RPMI8226 (cell line): ENCODE results near the gene GUK1.
A peak's percentile ranks its signal among the peaks of the same experiment; 100 is the strongest.

Experiments used
- DNase-seq: peaks from one replicate; pipeline ENCODE4 v3.0.0-alpha.2; 2015

The GUK1 gene

DNA sequence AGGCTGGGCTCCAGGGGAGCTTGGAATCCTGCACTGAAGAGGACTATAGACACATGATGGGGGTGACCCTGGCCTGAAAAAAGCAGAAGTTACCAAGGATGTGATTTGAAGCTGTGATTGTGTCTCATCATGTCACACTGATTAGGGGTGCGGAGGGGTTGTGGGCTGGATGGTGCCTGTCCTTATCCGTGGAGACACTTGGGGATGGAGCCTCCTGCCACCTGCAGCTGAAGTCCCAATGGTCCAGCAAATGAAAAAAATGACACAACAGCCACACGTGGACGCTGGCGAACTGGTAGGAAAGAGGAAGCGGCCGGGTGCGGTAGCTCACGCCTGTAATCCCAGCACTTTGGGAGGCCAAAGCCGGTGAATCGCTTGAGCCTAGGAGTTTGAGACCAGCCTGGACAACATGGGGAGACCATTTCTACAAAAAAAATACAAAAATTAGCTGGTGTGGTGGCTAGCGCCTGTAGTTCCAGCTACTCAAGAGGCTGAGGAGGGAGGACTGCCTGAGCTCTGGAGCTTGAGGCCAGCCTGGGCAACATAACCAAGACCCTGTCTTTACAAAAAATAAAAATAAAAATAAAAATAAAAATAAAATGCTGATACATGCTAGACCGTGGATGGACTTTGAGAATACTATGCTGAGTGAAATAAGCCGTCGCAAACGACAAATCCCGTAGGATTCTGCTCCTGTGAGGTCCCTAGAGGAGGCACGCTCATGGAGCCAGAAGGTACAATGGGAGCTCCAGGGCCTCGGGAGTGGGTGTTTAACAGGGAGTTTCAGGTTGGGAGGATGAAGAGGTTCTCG is 24.7 kb downstream of the GUK1 start:
- DNase-seq, result no peak

GRCh38 chr1:228165372-228166169 is 25.5 kb downstream of the GUK1 start, which contains the start of gene IBA57:
Gene IBA57 (plus strand): TSS chr1:228165804. CDS start chr1:228165817, 13 bp downstream.
- DNase-seq, result peak; percentile 100

- peak; percentile 82 for DNase-seq
Measured at GRCh38 chr1:228166170-228166936, 26.3 kb downstream of the GUK1 start.

DNA sequence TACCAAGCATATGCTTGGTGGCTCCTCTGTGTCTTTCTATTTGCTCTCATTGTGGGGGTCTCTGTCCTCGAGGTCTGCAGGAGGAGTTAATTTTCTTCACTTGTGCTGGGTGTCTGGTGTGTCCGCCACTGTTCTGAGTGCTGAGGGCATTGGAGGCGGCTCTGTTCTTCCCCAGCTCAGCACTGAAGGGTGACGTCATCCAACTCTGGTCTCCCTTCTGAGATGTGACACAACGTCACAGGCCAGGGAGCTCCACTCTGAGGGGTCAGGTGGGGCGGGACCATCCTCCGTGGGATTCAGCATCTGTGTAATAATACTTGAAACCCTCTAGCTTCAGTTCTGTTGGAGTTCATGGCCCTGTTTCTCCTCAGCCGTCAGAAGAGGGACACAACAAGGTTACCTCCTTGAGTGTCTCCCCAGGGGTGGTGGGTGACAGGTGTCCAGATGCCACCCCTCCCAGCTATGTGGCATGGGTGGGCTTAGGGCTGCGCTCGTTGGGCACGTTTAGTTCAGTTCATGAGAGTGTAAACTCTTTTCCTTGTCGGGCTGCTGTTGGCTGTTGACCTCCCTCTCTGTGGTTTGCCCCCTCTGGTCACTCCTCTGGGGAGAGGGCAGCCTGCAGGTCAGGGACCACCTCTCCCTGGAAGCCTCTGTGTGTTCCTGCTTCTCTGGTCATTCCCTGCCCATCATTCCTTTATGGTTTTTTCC is 28.6 kb downstream of the GUK1 start:
- DNase-seq, result no peak

DNA sequence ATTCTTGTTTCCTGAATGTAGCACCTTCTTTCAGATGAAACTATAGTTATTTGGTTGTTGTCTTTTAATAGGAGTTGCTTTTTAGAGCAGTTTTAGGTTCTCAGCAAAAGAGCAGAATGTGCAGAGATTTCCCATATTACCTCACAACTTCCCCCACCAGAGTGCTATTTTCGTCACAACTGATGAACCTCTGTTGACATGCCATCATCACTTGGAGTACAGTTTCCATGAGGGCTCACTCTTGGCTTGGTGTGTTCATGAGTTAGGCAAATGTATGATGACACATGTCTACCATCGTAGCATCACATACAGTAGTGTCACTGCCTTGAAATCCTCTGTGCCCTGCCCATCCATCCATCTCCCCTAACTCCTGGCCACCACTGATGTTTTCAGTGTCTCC is 29.3 kb downstream of the GUK1 start:
- no peak for DNase-seq

DNA sequence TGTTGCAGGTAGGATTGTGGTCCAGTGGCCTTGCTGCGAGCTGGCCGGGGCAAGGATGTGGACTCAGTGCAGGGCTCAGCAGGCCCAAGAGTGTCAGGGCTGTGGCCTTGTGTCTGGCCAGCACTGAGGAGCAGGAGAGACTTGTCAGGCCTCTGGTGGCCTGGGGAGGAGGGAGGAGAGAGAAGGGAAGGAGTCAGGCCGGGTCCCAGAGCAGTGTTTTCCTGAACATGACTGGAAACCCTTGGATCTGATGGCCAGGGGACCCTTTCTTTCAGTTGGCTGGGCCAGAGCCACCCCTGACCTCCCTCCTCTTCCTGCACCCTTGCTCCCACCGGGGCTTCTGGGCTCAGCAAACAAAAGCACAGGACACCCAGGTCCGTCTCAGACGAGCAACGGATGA is 30.6 kb downstream of the GUK1 start:
- no peak for DNase-seq

GRCh38 chr1:228171221-228171891 is 31.3 kb downstream of the GUK1 start:
- DNase-seq, result no peak

GRCh38 chr1:228172591-228173527 is 32.8 kb downstream of the GUK1 start:
- no peak for DNase-seq

- peak; percentile 37 for DNase-seq
Measured at GRCh38 chr1:228173528-228174481, 33.7 kb downstream of the GUK1 start.

- peak; percentile 39 for DNase-seq
Measured at GRCh38 chr1:228174482-228175315, 34.6 kb downstream of the GUK1 start.

- DNase-seq, result no peak
Measured at GRCh38 chr1:228175316-228176023, 35.4 kb downstream of the GUK1 start.

DNA sequence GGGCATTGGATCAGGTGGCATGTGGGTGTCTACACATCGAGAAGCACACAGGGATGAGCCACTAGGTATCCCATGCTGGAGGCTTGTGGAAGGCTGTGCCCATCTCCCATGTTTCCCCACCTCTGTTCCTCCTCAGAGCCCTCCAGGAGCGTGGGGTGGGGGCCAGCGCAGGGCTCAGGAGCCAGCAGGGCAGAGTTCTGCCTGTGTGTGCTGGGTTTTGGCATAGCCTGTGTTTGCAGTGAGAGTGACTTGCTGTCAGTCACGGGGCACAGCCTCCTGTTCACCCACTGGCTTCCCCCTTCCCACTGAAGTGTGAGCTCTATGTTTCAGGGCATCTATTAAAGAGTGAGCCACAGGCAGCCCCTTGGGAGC is 35.9 kb downstream of the GUK1 start:
- DNase-seq, result no peak

GRCh38 chr1:228176461-228177182 is 36.5 kb downstream of the GUK1 start:
- DNase-seq, result no peak

GRCh38 chr1:228177183-228177475 is 37.0 kb downstream of the GUK1 start:
- no peak for DNase-seq

DNA sequence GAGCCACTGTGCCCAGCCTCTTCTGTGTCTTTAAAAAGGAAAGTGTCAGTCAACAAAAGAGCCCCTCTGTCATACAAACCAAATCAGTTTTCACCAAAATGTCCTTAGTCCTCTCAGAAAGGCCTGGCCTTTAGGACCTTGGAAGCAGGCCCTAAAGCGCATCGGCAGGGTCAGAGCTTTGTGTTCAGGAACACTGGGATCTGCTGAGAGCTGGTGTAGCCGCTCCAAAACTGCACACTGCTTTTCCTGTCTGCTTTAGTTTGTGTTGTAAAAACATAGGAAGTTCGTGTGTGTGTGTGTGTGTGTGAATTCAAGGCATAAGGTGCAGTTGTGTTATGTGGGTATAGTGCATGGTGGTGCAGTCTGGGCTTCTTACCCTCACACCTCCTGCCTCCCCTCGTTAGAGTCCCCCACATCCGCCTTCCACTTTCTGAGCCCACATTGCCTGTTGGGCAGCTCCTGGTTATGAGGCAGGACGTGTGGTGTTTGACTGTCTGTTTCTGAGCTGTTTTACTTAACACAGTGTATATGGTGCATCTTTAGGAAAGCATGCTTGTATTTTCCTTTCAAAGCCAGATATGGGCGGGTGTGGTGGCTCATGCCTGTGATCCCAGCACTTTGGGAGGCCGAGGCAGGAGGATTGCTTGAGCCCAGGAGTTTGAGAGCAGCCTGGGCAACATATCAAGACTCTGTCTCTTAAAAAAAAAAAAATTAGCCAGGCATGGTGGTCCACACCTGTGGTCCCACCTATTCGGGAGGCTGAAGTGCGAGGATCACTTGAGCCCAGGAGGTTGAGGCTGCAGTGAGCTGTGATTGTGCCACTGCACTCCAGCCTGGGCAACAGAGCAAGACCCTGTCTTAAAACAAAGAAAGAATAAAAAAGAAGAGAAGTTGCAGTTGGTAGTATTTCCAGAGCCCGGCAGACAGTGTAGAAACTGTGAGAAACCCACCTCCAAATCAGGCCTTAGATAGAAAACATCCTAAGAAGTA is 37.9 kb downstream of the GUK1 start:
- DNase-seq, result no peak
